RCC 7860 (cell line): ENCODE results near the gene POMGNT1.

Experiments used
- DNase-seq: peaks from one replicate; pipeline ENCODE4 v3.0.0-alpha.2; 2015; ENCODE audit warnings: low spot score
- FAIRE-seq: peaks from 2 replicates; lab custom pipeline; 2012; peaks lifted over from hg19 to GRCh38; lab: Jason Lieb, UNC

The POMGNT1 gene

GRCh38 chr1:46183926-46184557 lies 14.2 kb downstream of the POMGNT1 start:
- FAIRE-seq (no peak), DNase-seq (peak; percentile 10)

- FAIRE-seq (peak; percentile 96), DNase-seq (peak; percentile 99)
Observed at GRCh38 chr1:46183079-46183847, 15.0 kb downstream of the POMGNT1 start.

GRCh38 chr1:46181343-46182260 lies 16.6 kb downstream of the POMGNT1 start:
- FAIRE-seq (no peak), DNase-seq (peak; percentile 69)

DNA sequence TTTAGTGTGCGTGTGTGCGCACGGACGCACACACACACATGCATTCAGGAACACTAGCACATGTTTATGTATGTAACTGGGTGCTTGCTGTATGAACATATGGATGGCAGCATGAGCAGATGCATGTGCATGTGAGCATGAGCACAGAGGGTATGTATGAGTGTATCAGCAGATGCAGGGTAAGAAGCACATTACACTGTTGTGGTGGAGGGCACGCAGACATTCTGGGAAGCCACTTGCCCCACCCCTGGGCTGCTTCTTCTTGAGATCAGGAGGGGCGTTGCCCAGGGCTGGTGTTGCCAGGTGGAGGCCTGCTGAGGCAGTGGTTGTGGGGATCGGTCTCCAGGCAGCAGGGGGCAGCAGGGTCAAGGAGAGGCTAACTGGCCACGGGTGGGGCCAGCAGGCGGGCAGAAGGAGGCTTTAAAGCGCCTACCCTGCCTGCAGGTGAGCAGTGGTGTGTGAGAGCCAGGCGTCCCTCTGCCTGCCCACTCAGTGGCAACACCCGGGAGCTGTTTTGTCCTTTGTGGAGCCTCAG lies 18.1 kb downstream of the POMGNT1 start:
- FAIRE-seq (no peak), DNase-seq (peak; percentile 31)

DNA sequence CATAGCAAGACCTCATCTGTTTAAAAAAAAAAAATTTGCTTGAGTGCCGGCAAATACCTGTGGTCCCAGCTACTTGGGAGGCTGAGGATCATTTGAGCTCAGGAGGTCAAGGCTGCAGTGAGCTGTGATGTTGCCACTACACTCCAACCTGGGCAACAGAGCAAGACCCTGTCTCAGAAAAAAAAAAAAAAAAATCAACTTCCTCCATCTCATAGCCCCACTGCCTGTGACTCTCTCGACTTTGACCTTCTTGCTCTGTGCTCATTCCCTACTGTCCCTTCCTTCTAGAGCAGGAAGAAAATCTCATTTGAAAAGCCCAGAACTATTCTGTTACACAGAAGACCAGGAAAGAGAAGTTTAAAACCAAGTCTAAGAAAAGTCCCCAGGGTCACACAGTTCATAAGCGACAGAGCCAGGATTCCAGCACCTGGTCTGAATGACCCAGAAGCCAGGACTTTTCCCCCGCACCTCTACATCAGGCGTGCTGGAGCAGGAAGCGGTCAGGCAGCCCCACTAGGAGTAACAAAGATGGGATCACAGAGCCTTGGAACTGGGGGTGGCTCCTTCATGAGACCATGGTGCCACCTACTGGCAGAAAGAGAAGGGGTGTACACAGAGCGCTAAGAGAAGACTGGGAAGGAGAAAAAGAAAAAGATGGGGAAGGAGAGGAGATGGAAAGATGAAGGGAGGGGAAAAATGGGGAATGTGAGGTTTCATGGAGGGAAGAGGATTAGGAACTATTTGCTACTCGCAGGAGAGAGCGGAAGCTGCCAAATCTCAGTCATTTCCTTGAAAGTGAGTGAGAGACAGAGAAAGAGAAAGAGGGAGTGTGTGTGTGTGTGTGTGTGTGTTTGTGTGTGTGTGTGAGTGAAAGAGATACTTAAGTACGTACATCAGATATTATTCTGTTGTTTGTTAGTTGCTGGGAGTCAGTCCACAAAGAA lies 18.8 kb downstream of the POMGNT1 start:
- peak; percentile 81 for DNase-seq
- FAIRE-seq: no peak

DNA sequence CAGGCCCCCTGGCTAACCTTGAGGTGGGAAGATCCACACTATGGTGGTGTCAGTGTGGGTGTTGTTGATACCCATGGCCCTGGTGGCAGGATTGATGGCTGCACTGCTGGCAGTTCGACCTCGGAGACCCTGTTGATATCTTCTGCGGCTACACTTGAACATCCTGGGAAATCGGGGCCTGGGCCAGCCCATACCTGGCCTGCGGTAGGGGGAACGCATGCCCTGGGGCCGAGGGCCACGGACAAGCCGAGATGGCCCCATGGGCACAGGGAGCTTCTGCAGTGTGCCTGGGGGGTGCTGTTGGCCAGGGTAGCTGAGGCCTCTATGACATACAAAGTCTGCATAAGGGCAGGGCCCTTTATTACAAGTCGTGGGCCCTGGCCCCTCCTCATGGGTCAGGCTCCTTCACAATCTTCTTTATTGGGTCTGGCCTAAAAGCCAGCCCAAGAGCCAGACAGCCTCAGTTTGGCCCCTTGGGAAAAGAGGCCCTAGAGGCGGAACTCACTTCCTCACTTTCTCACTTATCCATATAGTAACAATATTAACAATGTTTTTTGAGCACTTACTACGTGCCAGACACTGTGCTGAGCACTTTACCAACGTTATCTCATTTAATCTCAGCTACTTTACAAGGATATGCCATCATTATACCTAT lies 21.9 kb downstream of the POMGNT1 start, which contains the start of gene P3R3URF:
Gene P3R3URF (minus strand): TSS at position 278 of the 655 bp plus-strand sequence. CDS start 17 bp downstream, at position 261.
- no peak for DNase-seq
- FAIRE-seq: no peak

- no peak for FAIRE-seq
- DNase-seq: no peak
Observed at GRCh38 chr1:46175243-46175642, 23.0 kb downstream of the POMGNT1 start.

DNA sequence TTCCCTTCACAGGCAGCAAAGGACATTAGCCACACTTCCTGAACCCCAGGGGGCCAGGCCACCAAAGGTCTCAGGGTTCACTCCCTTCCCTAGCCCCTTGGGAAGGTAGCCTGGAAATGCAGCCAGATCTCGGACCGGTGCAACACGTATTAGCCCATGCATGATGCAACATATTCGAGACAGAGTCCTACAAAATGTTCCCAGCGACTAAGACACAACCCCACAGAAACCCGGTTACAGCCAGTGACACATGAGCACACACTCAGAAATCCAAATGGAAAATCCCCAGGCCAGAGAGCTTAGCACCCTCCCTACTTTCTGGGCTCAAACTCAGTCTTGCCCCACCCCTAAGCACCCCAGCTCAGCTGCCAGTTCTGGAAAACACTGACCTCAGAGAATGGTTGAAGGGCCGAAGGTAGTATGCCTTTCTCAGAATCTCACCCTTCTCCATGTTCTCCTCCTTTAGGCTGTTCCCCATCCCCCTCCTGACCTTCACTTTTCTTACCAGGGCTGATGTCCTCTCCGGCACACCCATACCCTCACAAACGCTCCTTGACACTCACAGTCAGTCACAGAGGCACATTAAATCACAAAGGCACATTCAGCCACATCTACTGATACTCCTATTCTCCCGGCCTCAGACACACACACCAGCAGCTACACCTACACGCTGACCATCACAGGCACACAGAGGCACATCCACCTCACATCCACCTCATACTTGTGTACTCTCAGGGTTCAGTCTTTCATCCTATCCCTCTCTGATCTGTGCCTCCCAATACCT lies 23.6 kb downstream of the POMGNT1 start, which contains the start of gene TSPAN1:
Gene TSPAN1 (plus strand): TSS at position 640 of the 784 bp plus-strand sequence. CDS start 6,021 bp downstream, outside the sequence.
- FAIRE-seq (no peak), DNase-seq (no peak)

DNA sequence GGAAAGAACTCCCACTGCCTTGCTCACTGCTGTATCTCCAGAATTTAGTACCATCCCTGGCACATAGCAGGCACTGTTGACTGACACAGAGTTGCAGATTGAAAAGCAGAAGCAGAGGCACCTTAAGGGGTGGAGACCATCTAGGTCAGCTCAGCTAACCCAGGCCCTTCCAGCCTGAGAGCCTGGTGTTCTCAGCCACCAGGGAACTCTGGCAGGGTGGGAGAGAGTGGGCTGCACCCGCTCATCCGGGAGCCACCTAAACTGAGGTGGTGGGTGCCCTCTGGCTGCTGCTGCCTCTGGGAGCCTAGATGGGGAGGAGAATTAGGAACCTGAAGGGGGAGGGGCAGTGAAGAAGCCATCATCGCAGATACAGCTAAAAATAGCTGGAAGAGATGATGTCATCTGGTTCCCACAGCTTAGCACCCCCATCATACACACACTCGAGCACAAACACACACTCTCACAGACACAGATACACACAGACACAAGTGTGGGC lies 24.8 kb downstream of the POMGNT1 start:
- FAIRE-seq (no peak), DNase-seq (no peak)

DNA sequence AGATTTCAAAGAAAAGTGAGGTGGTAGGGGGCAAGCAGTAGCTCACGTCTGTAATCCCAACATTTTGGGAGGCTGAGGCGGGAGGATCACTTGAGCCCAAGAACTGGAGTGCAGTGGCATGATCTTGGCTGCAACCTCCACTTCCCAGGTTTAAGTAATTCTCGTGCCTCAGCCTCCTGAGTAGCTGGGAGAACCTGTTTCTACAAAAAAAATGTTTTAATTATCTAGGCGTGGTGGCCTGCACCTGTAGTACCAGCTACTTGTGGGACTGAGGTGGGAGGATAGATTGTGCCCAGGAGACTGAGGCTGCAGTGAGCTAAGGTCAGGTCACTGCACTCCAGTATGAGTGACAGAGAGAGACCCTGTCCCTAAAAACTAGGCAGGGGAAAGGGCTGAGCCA lies 25.9 kb downstream of the POMGNT1 start:
- DNase-seq: no peak
- no peak for FAIRE-seq

DNA sequence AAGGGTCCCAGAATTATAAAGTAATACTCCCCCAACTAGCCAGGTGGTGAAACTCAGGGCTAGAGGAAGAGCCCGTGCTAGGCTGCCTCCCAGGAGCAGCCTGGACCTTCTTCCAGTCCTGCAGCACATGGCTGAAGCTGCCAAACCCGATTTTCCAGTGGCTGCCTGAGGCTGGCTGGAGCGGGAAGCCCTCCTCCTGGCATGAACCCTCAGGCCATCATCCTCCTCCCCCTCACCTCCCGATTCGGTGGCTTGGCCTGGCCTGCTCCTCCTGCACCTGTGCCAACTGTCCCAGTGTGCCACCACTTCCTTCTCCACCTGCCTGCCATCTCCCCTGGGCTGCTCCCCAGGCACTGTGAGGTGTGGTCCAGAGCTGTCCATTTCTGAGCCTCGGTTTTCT lies 26.4 kb downstream of the POMGNT1 start:
- FAIRE-seq: no peak
- no peak for DNase-seq

DNA sequence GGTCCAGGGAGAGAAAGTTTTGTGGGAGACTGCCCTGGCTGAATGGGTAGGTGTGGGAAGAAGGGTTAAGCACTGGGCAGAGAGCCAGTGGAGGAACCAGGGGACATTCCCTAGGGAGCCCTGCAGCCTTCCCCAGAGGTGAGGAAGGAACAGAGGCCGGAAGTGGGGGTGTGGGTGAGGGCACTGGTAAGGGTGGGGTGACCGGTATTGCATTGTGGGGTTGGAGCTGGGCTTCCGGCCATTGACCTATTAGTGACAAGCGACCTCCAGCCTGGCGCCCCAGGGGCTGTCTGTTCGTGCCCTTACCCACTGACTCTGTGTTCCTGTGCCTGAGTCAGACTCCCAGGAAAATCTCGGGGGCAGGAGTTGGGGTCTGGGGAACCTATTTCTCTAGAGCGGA lies 26.9 kb downstream of the POMGNT1 start:
- FAIRE-seq (no peak), DNase-seq (no peak)

DNA sequence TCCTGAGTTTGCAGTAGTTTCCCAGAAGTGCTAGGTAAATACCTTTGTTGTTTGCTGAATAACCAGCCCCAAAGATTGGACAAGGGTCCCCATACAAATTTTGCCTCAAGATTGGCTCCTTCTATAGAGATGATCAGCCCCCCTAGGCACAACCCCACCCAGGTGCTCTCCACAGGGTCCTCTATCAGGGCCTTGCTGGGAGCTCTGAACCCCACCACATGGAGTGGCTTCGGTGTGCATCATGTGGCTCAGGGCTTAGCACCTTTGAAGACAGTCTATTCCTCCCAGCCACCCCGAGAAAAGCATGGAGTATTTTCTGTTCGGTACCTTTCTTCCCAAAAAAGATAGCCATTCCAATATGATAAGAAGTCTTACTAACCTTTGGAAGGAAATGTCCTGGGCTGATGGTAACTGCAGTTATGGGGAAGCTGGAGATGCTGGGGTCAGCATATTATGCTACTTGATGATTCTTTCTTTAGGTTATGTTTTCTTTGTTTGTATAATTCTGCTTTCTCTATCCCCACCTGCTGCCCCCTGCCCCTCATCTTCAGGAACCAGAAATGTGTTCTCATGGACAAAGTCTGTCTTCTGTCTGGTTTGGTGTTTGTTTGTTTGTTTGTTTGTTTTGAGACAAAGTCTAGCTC lies 28.3 kb downstream of the POMGNT1 start:
- FAIRE-seq: no peak

GRCh38 chr1:46168477-46168876 lies 29.8 kb downstream of the POMGNT1 start:
- FAIRE-seq (no peak), DNase-seq (no peak)

More for the DNA sequence above, 28.3 kb downstream of the POMGNT1 start:
- no peak for DNase-seq

DNA sequence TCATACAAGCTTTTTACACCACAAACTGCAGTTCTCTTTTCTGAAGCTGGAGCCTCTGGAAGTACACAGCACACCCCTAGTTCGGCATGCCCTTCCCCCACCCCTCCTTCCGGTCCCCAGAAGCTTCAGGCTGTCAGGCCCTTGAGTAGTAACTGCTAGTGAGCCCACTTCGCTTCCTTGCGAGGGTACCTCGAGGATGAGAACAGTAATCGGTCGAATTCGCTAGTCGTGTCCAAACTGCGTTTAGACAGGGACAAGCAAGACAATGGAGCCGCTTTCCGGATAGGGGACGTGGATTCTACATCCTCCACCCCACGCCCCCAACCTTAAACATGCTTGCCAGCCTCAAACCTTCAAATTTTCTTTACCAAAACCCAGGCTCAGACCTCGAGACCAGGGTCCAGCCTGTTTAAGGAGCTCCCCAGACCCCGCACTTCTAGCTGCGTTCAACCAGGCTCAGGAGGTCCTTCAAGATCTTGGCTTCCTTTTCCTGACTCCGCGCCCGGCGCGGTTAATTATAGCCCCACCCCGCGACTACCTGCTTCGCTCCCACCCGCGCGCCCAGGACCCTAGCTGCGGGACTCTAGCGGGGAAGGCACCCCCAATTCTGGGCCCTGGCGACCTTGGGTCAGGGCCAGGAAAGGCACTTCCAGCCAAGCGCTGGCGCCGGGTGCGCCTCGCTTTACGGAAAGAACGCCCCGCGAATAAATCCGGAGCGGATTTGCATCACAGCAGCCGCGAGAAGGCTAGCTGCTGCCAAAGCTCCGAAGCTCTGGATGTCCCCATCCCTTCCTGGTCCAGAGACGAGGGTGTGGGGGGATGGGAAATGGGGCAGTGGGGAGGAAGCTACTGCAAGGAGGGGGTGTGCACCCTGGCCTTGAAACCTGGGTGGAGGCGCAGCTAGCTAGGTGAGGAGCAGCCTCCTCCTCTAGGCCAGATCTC lies 31.4 kb downstream of the POMGNT1 start:
- DNase-seq (no peak), FAIRE-seq (no peak)

GRCh38 chr1:46160212-46160611 lies 38.0 kb downstream of the POMGNT1 start:
- DNase-seq (no peak), FAIRE-seq (no peak)

DNA sequence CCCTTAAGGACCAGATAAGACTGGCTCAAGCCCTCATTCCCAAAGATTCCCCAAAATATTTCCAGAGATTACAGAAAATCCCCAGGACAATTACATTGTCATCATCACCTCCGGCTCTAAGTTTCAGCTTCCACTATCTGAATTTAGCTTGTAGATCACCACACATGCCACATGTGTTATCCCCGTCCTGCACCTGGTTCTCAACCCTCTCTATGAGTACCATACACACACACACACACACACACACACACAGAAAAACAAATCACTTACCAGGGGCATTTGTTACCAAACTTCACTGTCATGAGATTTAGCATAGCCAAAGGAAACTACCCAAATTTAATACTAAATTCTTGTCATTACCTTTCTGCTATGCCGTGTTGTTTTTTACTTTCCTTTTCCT lies 38.7 kb downstream of the POMGNT1 start:
- no peak for FAIRE-seq
- DNase-seq: no peak
